ENCODE measurements around the gene DDX11.
"Not testable (repeated sequence)": the region's sequence is repeated elsewhere in the genome, so short reads cannot be mapped to it uniquely, and the experiment has no call there.

DNA sequence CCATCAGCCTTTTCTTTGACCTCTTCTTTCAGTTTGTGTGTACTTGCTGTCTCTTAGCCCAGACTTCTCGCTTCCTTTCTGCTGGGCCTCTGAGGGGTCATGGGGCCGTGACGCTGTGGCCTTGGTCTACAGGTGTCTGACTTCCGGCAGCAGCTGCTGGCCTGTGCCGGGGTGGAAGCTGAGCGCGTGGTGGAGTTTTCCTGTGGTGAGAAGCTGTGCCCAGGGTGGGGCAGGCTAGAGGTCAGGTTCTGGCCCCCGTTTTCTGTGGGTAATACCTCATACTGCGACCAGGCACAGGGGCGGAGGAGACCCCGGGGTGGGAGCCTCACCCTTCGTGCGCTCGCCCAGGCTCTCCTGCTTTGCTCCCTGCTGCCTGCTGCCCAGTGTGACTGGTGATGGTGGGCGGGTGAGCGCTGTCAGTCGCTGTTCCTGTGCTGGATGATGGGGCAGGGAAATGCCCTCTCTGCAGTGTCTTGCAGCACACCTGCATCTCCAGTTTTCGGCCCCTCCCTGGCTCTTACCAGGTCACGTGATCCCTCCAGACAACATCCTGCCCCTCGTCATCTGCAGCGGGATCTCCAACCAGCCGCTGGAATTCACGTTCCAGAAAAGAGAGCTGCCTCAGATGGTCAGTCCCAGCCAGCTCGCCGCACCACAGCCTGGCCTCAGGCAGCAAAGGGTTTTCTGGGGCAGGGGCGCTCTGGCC, 27.0 kb downstream of the DDX11 start:
- TF ChIP-seq, protein P1, sequence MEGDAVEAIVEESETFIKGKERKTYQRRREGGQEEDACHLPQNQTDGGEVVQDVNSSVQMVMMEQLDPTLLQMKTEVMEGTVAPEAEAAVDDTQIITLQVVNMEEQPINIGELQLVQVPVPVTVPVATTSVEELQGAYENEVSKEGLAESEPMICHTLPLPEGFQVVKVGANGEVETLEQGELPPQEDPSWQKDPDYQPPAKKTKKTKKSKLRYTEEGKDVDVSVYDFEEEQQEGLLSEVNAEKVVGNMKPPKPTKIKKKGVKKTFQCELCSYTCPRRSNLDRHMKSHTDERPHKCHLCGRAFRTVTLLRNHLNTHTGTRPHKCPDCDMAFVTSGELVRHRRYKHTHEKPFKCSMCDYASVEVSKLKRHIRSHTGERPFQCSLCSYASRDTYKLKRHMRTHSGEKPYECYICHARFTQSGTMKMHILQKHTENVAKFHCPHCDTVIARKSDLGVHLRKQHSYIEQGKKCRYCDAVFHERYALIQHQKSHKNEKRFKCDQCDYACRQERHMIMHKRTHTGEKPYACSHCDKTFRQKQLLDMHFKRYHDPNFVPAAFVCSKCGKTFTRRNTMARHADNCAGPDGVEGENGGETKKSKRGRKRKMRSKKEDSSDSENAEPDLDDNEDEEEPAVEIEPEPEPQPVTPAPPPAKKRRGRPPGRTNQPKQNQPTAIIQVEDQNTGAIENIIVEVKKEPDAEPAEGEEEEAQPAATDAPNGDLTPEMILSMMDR (conservative IDR thresholded peaks at IDR 0.05 in 1 of 2, IDR thresholded peaks at IDR 0.05 in 1 of 2; ENCODE audit: low read depth in 1 of 2, low read length in 2 of 2): not testable (repeated sequence)
- not testable (repeated sequence) for TF ChIP-seq EZH2 (IDR thresholded peaks at IDR 0.05; ENCODE audit: low read length, missing control alignments)

Measured in fibroblast of lung (primary cell).